A673 (cell line): Measurements from ENCODE around the gene POPDC2.

Experiments used
- CTCF ChIP-seq: fragments of 300-800, 200-600 bp; sonication (generic); conservative IDR thresholded peaks from 2 replicates; pipeline ENCODE4 v1.5.1; 2017; ENCODE audit warnings: low read depth, mild to moderate bottlenecking, antibody characterized with exemption, low read length, moderate library complexity, mixed read lengths
- EZH2 ChIP-seq: fragments of 200-600 bp; sonication (generic); IDR thresholded peaks from 2 replicates; pipeline ENCODE4 v1.6.1; 2017; ENCODE audit warnings: borderline replicate concordance, low read depth, mild to moderate bottlenecking, mixed read lengths, antibody characterized with exemption, low read length; ENCODE audit not compliant: poor library complexity, severe bottlenecking

GRCh38 chr3:119592861-119593260 lies 67.5 kb downstream of the POPDC2 start:
- TF ChIP-seq CTCF (no peak), EZH2 (no peak)
